Measurements from ENCODE around the gene AQR.
"Not testable (repeated sequence)": the region's sequence is repeated elsewhere in the genome, so short reads cannot be mapped to it uniquely, and the experiment has no call there.

The AQR gene

GRCh38 chr15:34969340-34970097, at the start of gene AQR:
AQR (minus strand) TSS chr15:34969742; CDS start chr15:34969613, 129 bp downstream.
- peak; percentile 90 for DNase-seq

- DNase-seq, result no peak
These were observed 44.7 kb upstream of the AQR start for GRCh38 chr15:35014241-35014640.

GRCh38 chr15:35013370-35013769, 43.8 kb upstream of the AQR start:
- DNase-seq, result no peak

GRCh38 chr15:35007397-35007796, 37.9 kb upstream of the AQR start:
- DNase-seq, result no peak

GRCh38 chr15:35005933-35006332, 36.4 kb upstream of the AQR start:
- DNase-seq, result no peak

GRCh38 chr15:35003928-35004327, 34.4 kb upstream of the AQR start:
- no peak for DNase-seq

GRCh38 chr15:35000511-35000910, 31.0 kb upstream of the AQR start:
- DNase-seq, result no peak

GRCh38 chr15:34999906-35000305, 30.4 kb upstream of the AQR start:
- no peak for DNase-seq

- DNase-seq, result no peak
These were observed 25.4 kb upstream of the AQR start for GRCh38 chr15:34994925-34995324.

- no peak for DNase-seq
These were observed 24.3 kb upstream of the AQR start for GRCh38 chr15:34993877-34994276.

GRCh38 chr15:34993412-34993811, 23.9 kb upstream of the AQR start:
- DNase-seq, result no peak

- DNase-seq, result peak; percentile 81
These were observed 18.7 kb upstream of the AQR start, which contains the start of gene ZNF770 for GRCh38 chr15:34988027-34988902. ZNF770 (minus strand) TSS chr15:34988287; CDS start chr15:34983434, 4,853 bp downstream.

- no peak for DNase-seq
These were observed 18.1 kb upstream of the AQR start for GRCh38 chr15:34987609-34988026.

- DNase-seq, result no peak
These were observed 17.4 kb upstream of the AQR start for GRCh38 chr15:34986771-34987480.

- no peak for DNase-seq
These were observed 16.8 kb upstream of the AQR start for GRCh38 chr15:34986326-34986725.

GRCh38 chr15:34984889-34985630, 15.5 kb upstream of the AQR start:
- DNase-seq, result no peak

- DNase-seq, result no peak
These were observed 7.2 kb upstream of the AQR start for GRCh38 chr15:34976743-34977142.

GRCh38 chr15:34976073-34976472, 6.5 kb upstream of the AQR start:
- no peak for DNase-seq

GRCh38 chr15:34973512-34973911, 4.0 kb upstream of the AQR start:
- DNase-seq, result no peak

- not testable (repeated sequence) for DNase-seq
These were observed 629 bp upstream of the AQR start for GRCh38 chr15:34970098-34970643.

- no peak for DNase-seq
These were observed 5.3 kb downstream of the AQR start for GRCh38 chr15:34964277-34964676.

GRCh38 chr15:34953851-34954250, 15.7 kb downstream of the AQR start:
- DNase-seq, result no peak

All from CD4-positive, alpha-beta T cell treated with Interleukin-6 for 4 hours (primary cell).